NB4 (cell line): ENCODE measurements around the gene GSK3B.

Source experiments
- MAX ChIP-seq: IDR thresholded peaks from 2 replicates; pipeline ENCODE4 v1.6.1; 2011; ENCODE audit warnings: low read depth, low read length
- MYC ChIP-seq: IDR thresholded peaks from 2 replicates; pipeline ENCODE4 v1.6.1; 2011; ENCODE audit warnings: low read depth, low read length
- POLR2A ChIP-seq: IDR thresholded peaks from 2 replicates; pipeline ENCODE4 v1.6.1; 2011; ENCODE audit warnings: mild to moderate bottlenecking; ENCODE audit not compliant: insufficient read length; ENCODE audit errors: extremely low read depth
- TF ChIP-seq, protein P1 (sequence below): IDR thresholded peaks from one replicate; pipeline ENCODE4 v1.5.1; 2012; ENCODE audit warnings: low read depth, low read length

DNA sequence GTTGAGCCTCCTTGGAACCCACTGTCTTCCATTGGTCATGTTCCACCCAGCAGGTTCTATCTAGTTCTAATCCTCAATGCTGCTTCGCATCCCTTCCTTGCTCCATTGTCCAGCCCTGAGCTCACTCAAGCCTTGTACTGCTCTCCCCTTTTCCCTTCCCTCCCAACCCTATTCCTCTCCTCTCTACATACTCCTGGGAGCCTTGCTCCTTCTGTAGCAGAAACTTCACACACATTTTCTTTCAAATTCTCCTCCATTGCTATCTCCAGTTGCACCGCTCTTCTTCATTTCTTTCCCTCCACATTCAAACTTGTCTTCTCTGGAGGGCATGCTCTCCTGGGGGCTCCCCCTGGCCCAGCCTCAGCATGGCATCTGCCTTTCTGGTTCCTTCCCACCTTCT, 297.9 kb downstream of the GSK3B start:
- TF ChIP-seq, protein P1, sequence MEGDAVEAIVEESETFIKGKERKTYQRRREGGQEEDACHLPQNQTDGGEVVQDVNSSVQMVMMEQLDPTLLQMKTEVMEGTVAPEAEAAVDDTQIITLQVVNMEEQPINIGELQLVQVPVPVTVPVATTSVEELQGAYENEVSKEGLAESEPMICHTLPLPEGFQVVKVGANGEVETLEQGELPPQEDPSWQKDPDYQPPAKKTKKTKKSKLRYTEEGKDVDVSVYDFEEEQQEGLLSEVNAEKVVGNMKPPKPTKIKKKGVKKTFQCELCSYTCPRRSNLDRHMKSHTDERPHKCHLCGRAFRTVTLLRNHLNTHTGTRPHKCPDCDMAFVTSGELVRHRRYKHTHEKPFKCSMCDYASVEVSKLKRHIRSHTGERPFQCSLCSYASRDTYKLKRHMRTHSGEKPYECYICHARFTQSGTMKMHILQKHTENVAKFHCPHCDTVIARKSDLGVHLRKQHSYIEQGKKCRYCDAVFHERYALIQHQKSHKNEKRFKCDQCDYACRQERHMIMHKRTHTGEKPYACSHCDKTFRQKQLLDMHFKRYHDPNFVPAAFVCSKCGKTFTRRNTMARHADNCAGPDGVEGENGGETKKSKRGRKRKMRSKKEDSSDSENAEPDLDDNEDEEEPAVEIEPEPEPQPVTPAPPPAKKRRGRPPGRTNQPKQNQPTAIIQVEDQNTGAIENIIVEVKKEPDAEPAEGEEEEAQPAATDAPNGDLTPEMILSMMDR: no peak
- TF ChIP-seq MYC (no peak), POLR2A (no peak), MAX (no peak)
